IMR-90 (cell line): Measurements from ENCODE around the gene FAM240A. TPM values are rescaled to one million over a fixed set of nuclear protein-coding genes. Genes with fewer than 3 reads are reported as not detected.
A peak's percentile ranks its signal among the peaks of the same experiment; 100 is the strongest.

ENCODE experiments used
- ATAC-seq: fragments of 200-7000 bp; cut with Tn5 transposase; 2 replicates; pipeline ENCODE4 v1.9.1; 2020; ENCODE audit warnings: low read depth, mild to moderate bottlenecking, moderate library complexity
- BruUV-seq: library from RNA; stranded (reverse); fragments of 400-500 nt; replicated peaks from 2 replicates; lab custom pipeline; 2021; lab: Mats Ljungman, UMichigan
- CTCF ChIA-PET: fragments of 300-600 bp; formaldehyde crosslinking; extraction: SDS; loops from one replicate; lab custom pipeline; 2021; ENCODE audit warnings: antibody characterized with exemption; lab: Yijun Ruan, JAX
- POLR2A ChIA-PET: fragments of 300-600 bp; sonication (Branson Sonifier 250); formaldehyde crosslinking; loops from one replicate; lab custom pipeline; 2022; ENCODE audit warnings: antibody characterized with exemption; ENCODE audit not compliant: unreplicated experiment; lab: Charles Lee
- DNase-seq: peaks from one replicate; pipeline ENCODE4 v3.0.0; 2013
- H2AFZ ChIP-seq: replicated peaks from 2 replicates; pipeline ENCODE3; 2013; ENCODE audit warnings: low read length, mild to moderate bottlenecking; ENCODE audit not compliant: poor library complexity
- H2AK5ac ChIP-seq: 2 replicates; pipeline ENCODE4 v1.6.1; 2013; ENCODE audit warnings: low read depth, low read length, inconsistent platforms
- H2AK9ac ChIP-seq: replicated peaks from 2 replicates; pipeline ENCODE3; 2013; ENCODE audit warnings: mild to moderate bottlenecking, low read depth, low read length, moderate library complexity; ENCODE audit not compliant: poor library complexity
- H2BK120ac ChIP-seq: 2 replicates; pipeline ENCODE4 v1.6.1; 2013; ENCODE audit warnings: low read depth, low read length, inconsistent platforms
- H2BK15ac ChIP-seq: 3 replicates; pipeline ENCODE4 v1.6.1; 2013; ENCODE audit warnings: low read depth, low read length, inconsistent platforms
- H2BK20ac ChIP-seq: 2 replicates; pipeline ENCODE4 v1.6.1; 2013; ENCODE audit warnings: low read depth, mild to moderate bottlenecking, inconsistent platforms, low read length, moderate library complexity
- H2BK5ac ChIP-seq: 2 replicates; pipeline ENCODE4 v1.6.1; 2013; ENCODE audit warnings: mild to moderate bottlenecking, low read depth, low read length, inconsistent platforms; ENCODE audit not compliant: poor library complexity, severe bottlenecking
- H3K14ac ChIP-seq: replicated peaks from 2 replicates; pipeline ENCODE4 v1.6.1; 2013; ENCODE audit warnings: low read depth, low read length, inconsistent platforms
- H3K18ac ChIP-seq: 2 replicates; pipeline ENCODE4 v1.6.1; 2013; ENCODE audit warnings: low read depth, low read length, control low read depth
- H3K23ac ChIP-seq: 2 replicates; pipeline ENCODE4 v1.6.1; 2013; ENCODE audit warnings: low read depth, low read length, inconsistent platforms
- H3K27ac ChIP-seq: 2 replicates; pipeline ENCODE4 v1.5.1; 2013; ENCODE audit warnings: mild to moderate bottlenecking, control low read depth, low read length; ENCODE audit not compliant: insufficient read depth
- H3K27me3 ChIP-seq: 2 replicates; pipeline ENCODE4 v1.6.1; 2013; ENCODE audit warnings: low read length; ENCODE audit not compliant: control insufficient read depth, insufficient read depth
- H3K36me3 ChIP-seq: 2 replicates; pipeline ENCODE4 v1.6.1; 2013; ENCODE audit warnings: low read length, mixed read lengths; ENCODE audit not compliant: control insufficient read depth, insufficient read depth
- H3K4ac ChIP-seq: 2 replicates; pipeline ENCODE4 v1.6.1; 2013; ENCODE audit warnings: low read depth, low read length, inconsistent platforms
- H3K4me1 ChIP-seq: 2 replicates; pipeline ENCODE4 v1.6.1; 2013; ENCODE audit warnings: low read length, mixed read lengths; ENCODE audit not compliant: control insufficient read depth, insufficient read depth
- H3K4me2 ChIP-seq: 2 replicates; pipeline ENCODE4 v1.6.1; 2013; ENCODE audit warnings: low read depth, mild to moderate bottlenecking, control low read depth, low read length, moderate library complexity
- H3K4me3 ChIP-seq: 2 replicates; pipeline ENCODE4 v1.5.1; 2013; ENCODE audit warnings: low read depth, mild to moderate bottlenecking, control low read depth, low read length, moderate library complexity; ENCODE audit not compliant: insufficient read depth
- H3K56ac ChIP-seq: 2 replicates; pipeline ENCODE4 v1.6.1; 2013; ENCODE audit warnings: low read length, inconsistent platforms; ENCODE audit not compliant: insufficient read depth; ENCODE audit errors: extremely low read depth
- H3K79me1 ChIP-seq, 2 experiments: 2 replicates each; pipeline ENCODE4 v1.6.1; 2013; ENCODE audit warnings: low read length in 2 of 2, inconsistent platforms in 1 of 2, low read depth in 1 of 2
- H3K9ac ChIP-seq: 2 replicates; pipeline ENCODE4 v1.6.1; 2013; ENCODE audit warnings: low read depth, low read length, control low read depth
- H3K9me1 ChIP-seq: 2 replicates; pipeline ENCODE4 v1.6.1; 2013; ENCODE audit warnings: low read length, inconsistent platforms; ENCODE audit not compliant: insufficient read depth
- H3K9me3 ChIP-seq: 2 replicates; pipeline ENCODE4 v1.6.1; 2013; ENCODE audit warnings: low read length; ENCODE audit not compliant: control insufficient read depth, insufficient read depth
- H4K20me1 ChIP-seq: 2 replicates; pipeline ENCODE4 v1.6.1; 2013; ENCODE audit warnings: low read length, inconsistent platforms; ENCODE audit not compliant: insufficient read depth
- H4K5ac ChIP-seq: 2 replicates; pipeline ENCODE4 v1.6.1; 2013; ENCODE audit warnings: mild to moderate bottlenecking, low read depth, low read length, control low read depth
- H4K8ac ChIP-seq, 2 experiments: 2 replicates each; pipeline ENCODE4 v1.6.1; 2013; ENCODE audit warnings: low read depth in 2 of 2, low read length in 2 of 2, control low read depth in 1 of 2, inconsistent platforms in 1 of 2
- H4K91ac ChIP-seq: 2 replicates; pipeline ENCODE4 v1.6.1; 2013; ENCODE audit warnings: low read depth, low read length, inconsistent platforms; ENCODE audit not compliant: insufficient read depth
- BHLHE40 ChIP-seq: fragments of 150-350 bp; IDR thresholded peaks from 2 replicates; pipeline ENCODE4 v1.6.1; 2016; ENCODE audit warnings: mild to moderate bottlenecking, low read depth, low read length
- CEBPB ChIP-seq: IDR thresholded peaks from 2 replicates; pipeline ENCODE4 v1.6.1; 2012; ENCODE audit warnings: low read depth, low read length, improper control_type of control experiment
- CHD1 ChIP-seq: IDR thresholded peaks from 2 replicates; pipeline ENCODE4 v1.6.1; 2012; ENCODE audit warnings: low read depth, low read length, improper control_type of control experiment
- CTCF ChIP-seq: conservative IDR thresholded peaks from 2 replicates; pipeline ENCODE4 v1.5.1; 2012; ENCODE audit warnings: mild to moderate bottlenecking, low read depth, low read length, improper control_type of control experiment
- ELK1 ChIP-seq: fragments of 150-350 bp; IDR thresholded peaks from 2 replicates; pipeline ENCODE4 v1.6.1; 2016; ENCODE audit warnings: low read depth, mild to moderate bottlenecking, low read length, moderate library complexity, borderline replicate concordance
- FOS ChIP-seq: fragments of 150-350 bp; IDR thresholded peaks from 2 replicates; pipeline ENCODE4 v1.6.1; 2016; ENCODE audit warnings: low read depth, low read length
- MAFK ChIP-seq: IDR thresholded peaks from 2 replicates; pipeline ENCODE4 v1.6.1; 2012; ENCODE audit warnings: low read depth, low read length, improper control_type of control experiment
- MAZ ChIP-seq: IDR thresholded peaks from 2 replicates; pipeline ENCODE4 v1.6.1; 2012; ENCODE audit warnings: low read depth, mild to moderate bottlenecking, low read length, improper control_type of control experiment, moderate library complexity, borderline replicate concordance
- MXI1 ChIP-seq: IDR thresholded peaks from 2 replicates; pipeline ENCODE4 v1.6.1; 2012; ENCODE audit warnings: low read depth, mild to moderate bottlenecking, low read length, moderate library complexity, borderline replicate concordance
- NFE2L2 ChIP-seq: fragments of 150-350 bp; IDR thresholded peaks from 2 replicates; pipeline ENCODE4 v1.6.1; 2016; ENCODE audit warnings: low read depth, mild to moderate bottlenecking, low read length
- POLR2A ChIP-seq: IDR thresholded peaks from 2 replicates; pipeline ENCODE4 v1.6.1; 2012; ENCODE audit warnings: mild to moderate bottlenecking, low read depth, low read length
- RAD21 ChIP-seq: IDR thresholded peaks from 2 replicates; pipeline ENCODE4 v1.6.1; 2012; ENCODE audit warnings: low read length, improper control_type of control experiment
- RCOR1 ChIP-seq: IDR thresholded peaks from 2 replicates; pipeline ENCODE4 v1.6.1; 2012; ENCODE audit warnings: mild to moderate bottlenecking, low read length, improper control_type of control experiment; ENCODE audit not compliant: insufficient replicate concordance
- RFX5 ChIP-seq: IDR thresholded peaks from 2 replicates; pipeline ENCODE4 v1.8.0; 2012; ENCODE audit warnings: low read depth, mild to moderate bottlenecking, low read length, moderate library complexity
- SMC3 ChIP-seq: fragments of 150-350 bp; IDR thresholded peaks from 2 replicates; pipeline ENCODE4 v1.6.1; 2016; ENCODE audit warnings: low read depth, mild to moderate bottlenecking, antibody characterized with exemption, low read length, moderate library complexity
- USF2 ChIP-seq: fragments of 150-350 bp; IDR thresholded peaks from 2 replicates; pipeline ENCODE4 v1.6.1; 2017; ENCODE audit warnings: mild to moderate bottlenecking, antibody characterized with exemption, low read length, low read depth
- WGBS, 2 experiments: methylation state at CpG; one replicate each; pipeline versions ENCODE4 v1.1.5 to v1.1.7; 2013; ENCODE audit warnings: missing lambda C conversion rate in 2 of 2; ENCODE audit not compliant: insufficient read length in 1 of 2; ENCODE audit errors: extremely low coverage in 2 of 2; 5-methylcytosine and 5-hydroxymethylcytosine counted together
- dilution Hi-C: fragments of 300-500 bp; cut with HindIII; formaldehyde crosslinking; loops from one replicate; pipeline ENCODE4 v1.14.3; 2018; ENCODE audit warnings: low sequenced_read_pairs; ENCODE audit not compliant: unreplicated experiment
- in situ Hi-C: fragments of 300-500 bp; cut with MboI; formaldehyde crosslinking; loops from 3 replicates; pipeline ENCODE4 v1.14.3; 2019; ENCODE audit warnings: low sequenced_read_pairs, inconsistent platforms, mixed read lengths
- intact Hi-C: fragments of 100-400 bp; cut with micrococcal nuclease; formaldehyde crosslinking; loops from 2 replicates; pipeline ENCODE4 v1.10.0; 2022
- polyA plus RNA-seq, 3 experiments: library from polyadenylated mRNA; depleted of rRNA; stranded (reverse); fragments of >200 nt; gene quantifications; 2 replicates each; pipeline ENCODE4 v1.2.3, GENCODE V29; 2012; ENCODE audit warnings: low replicate concordance in 1 of 3
- total RNA-seq: library from RNA; depleted of rRNA; stranded (reverse); fragments of >200 nt; gene quantifications from 2 replicates; pipeline ENCODE4 v1.2.3, GENCODE V29; 2012

Gene FAM240A
- total and polyA plus RNA-seq, 2 of the 4 experiments (the other 2 are of a cell fraction) = not detected

- Histone ChIP-seq H3K79me1 (no peaks in the 10 kb centered on the region), H3K4me3 (no peak overlapping the region), H2AK5ac (no peak overlapping the region), H4K20me1 (no peaks in the 10 kb centered on the region), H3K14ac (no peak overlapping the region), H4K91ac (no peak overlapping the region), H2AFZ (no peak overlapping the region), H3K23ac (no peak overlapping the region), H2AK9ac (no peak overlapping the region), H3K56ac (no peak overlapping the region), H4K5ac (no peak overlapping the region), H3K27ac (no peak overlapping the region), H3K36me3 (no peaks in the 10 kb centered on the region), H3K18ac (no peak overlapping the region), H3K4ac (no peak overlapping the region), H3K27me3 (peaks cover 3% of the 10 kb centered on the region; the same call in 1 of the 2 replicates), H4K8ac (no peak overlapping the region), H2BK20ac (0 out of 2 replicates have a peak overlapping the region, but pooled peaks have one; percentile 4), H3K9me3 (no peaks in the 10 kb centered on the region), H2BK15ac (no peak overlapping the region), H3K4me2 (no peak overlapping the region), H3K4me1 (peaks cover 20% of the 10 kb centered on the region), H3K9ac (no peak overlapping the region), H2BK5ac (no peak overlapping the region), H2BK120ac (no peak overlapping the region), H3K9me1 (no peaks in the 10 kb centered on the region; the same call in 1 of the 2 replicates)
- ChIA-PET POLR2A (no interaction called here), CTCF (interaction anchor here (0.5 kb wide), 1 partner anchor 221 kb away, joined by 3 read pairs; no protein-coding TSS in a partner anchor)
- TF ChIP-seq USF2 = no peak
- TF ChIP-seq CTCF = no peak
- no peak for TF ChIP-seq CHD1
- no peak for TF ChIP-seq NFE2L2
- no peak for TF ChIP-seq ELK1
- TF ChIP-seq MXI1 = no peak
- no peak for TF ChIP-seq MAZ
- no peak for TF ChIP-seq RFX5
- no peak for TF ChIP-seq RCOR1
- TF ChIP-seq CEBPB = no peak
- no peak for TF ChIP-seq FOS
- TF ChIP-seq POLR2A = no peak
- TF ChIP-seq BHLHE40 = no peak
- no peak for TF ChIP-seq MAFK
- no peak for TF ChIP-seq SMC3
- no peak for TF ChIP-seq RAD21
- no peak for ATAC-seq
- dilution Hi-C loops (no loop called here), in situ Hi-C loops (no loop called here), intact Hi-C loops (no loop called here)
- BruUV-seq = no TSS peak
- WGBS, 2 experiments = 90% methylated on average over 3 of the region's 9 CpGs; no CpG with 5 or more reads in 1 of the 2 experiments
- no peak for DNase-seq
Observed at GRCh38 chr3:46665763-46666452, 53.6 kb downstream of the FAM240A start.
